ENCODE data around the gene LRRC23. TPM values are rescaled to one million over a fixed set of nuclear protein-coding genes. Genes with fewer than 3 reads are reported as not detected.

LRRC23 gene
- total and polyA plus RNA-seq, 9 of the 15 experiments (the other 6 are each of a cell fraction or from before 2014, with no cell fraction given) = 2.2 to 7.0 (median 3.0) TPM

DNA sequence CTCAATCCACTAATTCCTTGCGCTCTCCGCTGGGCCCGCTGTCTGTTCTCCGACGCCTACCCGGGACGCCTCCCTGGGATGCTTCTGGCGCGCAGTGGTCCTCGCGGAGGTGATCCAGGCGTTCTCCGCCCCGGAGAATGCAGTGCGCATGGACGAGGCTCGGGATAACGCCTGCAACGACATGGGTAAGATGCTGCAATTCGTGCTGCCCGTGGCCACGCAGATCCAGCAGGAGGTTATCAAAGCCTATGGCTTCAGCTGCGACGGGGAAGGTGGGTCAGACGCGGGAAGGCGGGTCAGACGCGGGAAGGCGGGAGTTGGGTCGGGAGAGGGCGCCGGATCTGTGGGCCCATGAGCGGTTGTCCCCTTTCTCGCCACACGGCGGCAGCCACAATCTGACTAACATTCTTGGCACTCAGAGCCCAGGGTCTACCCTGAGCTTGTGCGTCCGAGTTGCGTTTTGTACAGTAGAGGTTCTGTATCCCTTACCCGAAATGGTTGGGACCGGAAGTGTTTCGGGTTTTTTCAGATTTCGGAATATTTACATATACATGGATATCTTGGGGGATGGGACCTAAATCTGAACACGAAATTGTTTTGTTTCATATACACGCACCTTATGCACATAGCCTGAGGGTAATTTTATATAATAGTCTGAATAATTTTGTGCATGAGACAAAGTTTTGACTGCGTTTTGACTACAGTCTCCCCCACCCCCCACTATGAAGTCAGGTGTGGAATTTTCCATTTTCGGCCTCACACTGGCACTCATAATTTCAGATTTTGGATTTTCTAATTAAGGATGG is 40.0 kb downstream of the LRRC23 start (continued):
- no peak; the same call in 1 of the 2 replicates for TF ChIP-seq GTF2F1 (IDR thresholded peaks at IDR 0.05; ENCODE audit: low read depth, low read length)
- TF ChIP-seq, protein P1, sequence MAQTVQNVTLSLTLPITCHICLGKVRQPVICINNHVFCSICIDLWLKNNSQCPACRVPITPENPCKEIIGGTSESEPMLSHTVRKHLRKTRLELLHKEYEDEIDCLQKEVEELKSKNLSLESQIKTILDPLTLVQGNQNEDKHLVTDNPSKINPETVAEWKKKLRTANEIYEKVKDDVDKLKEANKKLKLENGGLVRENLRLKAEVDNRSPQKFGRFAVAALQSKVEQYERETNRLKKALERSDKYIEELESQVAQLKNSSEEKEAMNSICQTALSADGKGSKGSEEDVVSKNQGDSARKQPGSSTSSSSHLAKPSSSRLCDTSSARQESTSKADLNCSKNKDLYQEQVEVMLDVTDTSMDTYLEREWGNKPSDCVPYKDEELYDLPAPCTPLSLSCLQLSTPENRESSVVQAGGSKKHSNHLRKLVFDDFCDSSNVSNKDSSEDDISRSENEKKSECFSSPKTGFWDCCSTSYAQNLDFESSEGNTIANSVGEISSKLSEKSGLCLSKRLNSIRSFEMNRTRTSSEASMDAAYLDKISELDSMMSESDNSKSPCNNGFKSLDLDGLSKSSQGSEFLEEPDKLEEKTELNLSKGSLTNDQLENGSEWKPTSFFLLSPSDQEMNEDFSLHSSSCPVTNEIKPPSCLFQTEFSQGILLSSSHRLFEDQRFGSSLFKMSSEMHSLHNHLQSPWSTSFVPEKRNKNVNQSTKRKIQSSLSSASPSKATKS (CRISPR knock-in tag; IDR thresholded peaks at IDR 0.05) = no peak
- peak; percentile 67 for TF ChIP-seq PCBP1 (IDR thresholded peaks at IDR 0.05; ENCODE audit: low read depth, low read length, poor library complexity, severe bottlenecking)
- 0 out of 2 replicates have a peak, but pooled peaks have one; percentile 10 for TF ChIP-seq ELF1 (tag; IDR thresholded peaks at IDR 0.05)
- TF ChIP-seq, protein P2, sequence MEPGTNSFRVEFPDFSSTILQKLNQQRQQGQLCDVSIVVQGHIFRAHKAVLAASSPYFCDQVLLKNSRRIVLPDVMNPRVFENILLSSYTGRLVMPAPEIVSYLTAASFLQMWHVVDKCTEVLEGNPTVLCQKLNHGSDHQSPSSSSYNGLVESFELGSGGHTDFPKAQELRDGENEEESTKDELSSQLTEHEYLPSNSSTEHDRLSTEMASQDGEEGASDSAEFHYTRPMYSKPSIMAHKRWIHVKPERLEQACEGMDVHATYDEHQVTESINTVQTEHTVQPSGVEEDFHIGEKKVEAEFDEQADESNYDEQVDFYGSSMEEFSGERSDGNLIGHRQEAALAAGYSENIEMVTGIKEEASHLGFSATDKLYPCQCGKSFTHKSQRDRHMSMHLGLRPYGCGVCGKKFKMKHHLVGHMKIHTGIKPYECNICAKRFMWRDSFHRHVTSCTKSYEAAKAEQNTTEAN (CRISPR knock-in tag; IDR thresholded peaks at IDR 0.05) = no peak
- TF ChIP-seq, protein P3, sequence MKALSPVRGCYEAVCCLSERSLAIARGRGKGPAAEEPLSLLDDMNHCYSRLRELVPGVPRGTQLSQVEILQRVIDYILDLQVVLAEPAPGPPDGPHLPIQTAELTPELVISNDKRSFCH (CRISPR knock-in tag; IDR thresholded peaks at IDR 0.05) = no peak
- TF ChIP-seq, protein P3 (tag; IDR thresholded peaks at IDR 0.05) = peak; percentile 71; the same call in 1 of the 2 replicates
- no peak for TF ChIP-seq JUNB (CRISPR knock-in tag; conservative IDR thresholded peaks at IDR 0.05)
- TF ChIP-seq HNRNPLL (IDR thresholded peaks at IDR 0.05; ENCODE audit: low read depth, low read length, poor library complexity, severe bottlenecking) = peak; percentile 61
- no peak for TF ChIP-seq RBM17 (IDR thresholded peaks at IDR 0.05; ENCODE audit: borderline replicate concordance, low read depth, low read length)
- TF ChIP-seq ILK (tag; IDR thresholded peaks at IDR 0.05; ENCODE audit: borderline replicate concordance, low read depth) = no peak
- TF ChIP-seq FIP1L1 (IDR thresholded peaks at IDR 0.05; ENCODE audit: low read depth, low read length, poor library complexity, severe bottlenecking) = peak; percentile 99
